Right renal cortex interstitium (tissue), 3 donors: ENCODE measurements around the gene SETD1A. TPM values are rescaled to one million over a fixed set of nuclear protein-coding genes. Genes with fewer than 3 reads are reported as not detected.
"Not testable (repeated sequence)": the region's sequence is repeated elsewhere in the genome, so short reads cannot be mapped to it uniquely, and the experiment has no call there.

Experiments
- DNase-seq, 3 donors: peaks; one replicate each; pipeline ENCODE4 v3.0.0-alpha.2; 2013; ENCODE audit warnings: low read depth in 3 of 3, low spot score in 2 of 3
- polyA plus RNA-seq, 3 donors: library from polyadenylated mRNA; unstranded; fragments of 120-200 nt; gene quantifications; one replicate each; pipeline ENCODE4 v1.2.1, GENCODE V29; 2013; ENCODE audit not compliant: insufficient read length in 3 of 3

SETD1A gene
- polyA plus RNA-seq, 3 donors, result 13.0 to 14.4 (median 13.2) TPM

- no peak for DNase-seq
Measured at GRCh38 chr16:30928390-30928789, 29.2 kb upstream of the SETD1A start.

GRCh38 chr16:30929167-30929566 is 28.4 kb upstream of the SETD1A start:
- no peak for DNase-seq

GRCh38 chr16:30930160-30930571 is 27.4 kb upstream of the SETD1A start:
- DNase-seq, result no peak

GRCh38 chr16:30931068-30931650 is 26.4 kb upstream of the SETD1A start:
- no peak for DNase-seq

GRCh38 chr16:30934827-30935557 is 22.6 kb upstream of the SETD1A start:
- DNase-seq, result no peak

- DNase-seq, result no peak
Measured at GRCh38 chr16:30937692-30938091, 19.9 kb upstream of the SETD1A start.

GRCh38 chr16:30939571-30939970 is 18.0 kb upstream of the SETD1A start:
- DNase-seq, result not testable (repeated sequence)

GRCh38 chr16:30941600-30942425 is 15.7 kb upstream of the SETD1A start:
- DNase-seq, result no peak

- DNase-seq, result no peak
Measured at GRCh38 chr16:30942426-30942806, 15.1 kb upstream of the SETD1A start.

GRCh38 chr16:30944352-30944751 is 13.2 kb upstream of the SETD1A start:
- no peak for DNase-seq

- DNase-seq, result no peak
Measured at GRCh38 chr16:30946671-30947540, 10.6 kb upstream of the SETD1A start.

GRCh38 chr16:30947541-30947858 is 10.1 kb upstream of the SETD1A start:
- DNase-seq, result no peak

- peak; percentile 96 to 99 (median 97) for DNase-seq
Measured at GRCh38 chr16:30947859-30948666, 9.5 kb upstream of the SETD1A start.

- no peak for DNase-seq
Measured at GRCh38 chr16:30948667-30949649, 8.6 kb upstream of the SETD1A start, which contains the start of gene ORAI3. ORAI3 (plus strand) TSS chr16:30949068; CDS start chr16:30949290, 222 bp downstream.

- no peak for DNase-seq
Measured at GRCh38 chr16:30949650-30950515, 7.7 kb upstream of the SETD1A start.

- no peak for DNase-seq
Measured at GRCh38 chr16:30950516-30951065, 7.0 kb upstream of the SETD1A start.

GRCh38 chr16:30951193-30951592 is 6.4 kb upstream of the SETD1A start:
- DNase-seq, result no peak
